Breast epithelium (tissue), 4 donors: ENCODE measurements around the gene PITPNM3. TPM values are rescaled to one million over a fixed set of nuclear protein-coding genes. Genes with fewer than 3 reads are reported as not detected.

Source experiments
- DNase-seq, 2 donors: peaks; one replicate each; pipeline ENCODE4 v3.0.0-alpha.2; 2019; ENCODE audit warnings: low spot score in 2 of 2
- H3K27ac ChIP-seq, 2 donors: fragments of 200-600 bp; sonication (generic) in 1 of 2; one replicate each; pipeline ENCODE4 v1.5.1; 2016 to 2019; ENCODE audit warnings: mild to moderate bottlenecking in 1 of 2
- H3K27me3 ChIP-seq, 2 donors: fragments of 200-600 bp; sonication (generic) in 1 of 2; one replicate each; pipeline versions ENCODE4 v1.5.1 to v1.6.0; 2017 to 2019; ENCODE audit warnings: control low read depth in 1 of 2, mild to moderate bottlenecking in 1 of 2
- H3K36me3 ChIP-seq: fragments of 200-600 bp; one replicate; pipeline ENCODE4 v1.5.1; 2019
- H3K4me1 ChIP-seq, 2 donors: fragments of 200-600 bp; sonication (generic); one replicate each; pipeline ENCODE4 v1.5.1; 2016 to 2019; ENCODE audit warnings: control low read depth in 1 of 2
- H3K4me3 ChIP-seq, 3 donors: fragments of 200-600 bp; sonication (generic); 1 replicate in 2 of 3; 2 replicates in 1 of 3; pipeline ENCODE4 v1.5.1; 2016 to 2019; ENCODE audit warnings: mild to moderate bottlenecking in 3 of 3, moderate library complexity in 2 of 3
- H3K9me3 ChIP-seq, 2 donors: fragments of 200-600 bp; sonication (generic) in 1 of 2; one replicate each; pipeline ENCODE4 v1.5.1; 2016 to 2019; ENCODE audit warnings: control low read depth in 1 of 2
- POLR2A ChIP-seq: fragments of 450-650 bp; IDR thresholded peaks from one replicate; pipeline ENCODE4 v1.6.1; 2016; ENCODE audit warnings: antibody characterized with exemption, mild to moderate bottlenecking, moderate library complexity
- POLR2AphosphoS5 ChIP-seq, 3 donors: sonication (generic); formaldehyde crosslinking; IDR thresholded peaks; one replicate each; pipeline ENCODE4 v1.6.1; 2017; ENCODE audit warnings: antibody characterized with exemption in 3 of 3
- intact Hi-C: fragments of 100-400 bp; cut with DNase I; formaldehyde crosslinking; loops from one replicate; pipeline ENCODE4 v1.15.1; 2023; ENCODE audit warnings: low total_unique reads
- total RNA-seq, 3 donors: library from RNA; depleted of rRNA; stranded (reverse); fragments of >200 nt; gene quantifications; one replicate each; pipeline ENCODE4 v1.1.0, GENCODE V29; 2016
- TF ChIP-seq, protein P1 (sequence below), 3 donors: fragments of 450-650 bp; IDR thresholded peaks; one replicate each; pipeline ENCODE4 v1.5.1; 2016 to 2017; ENCODE audit warnings: antibody characterized with exemption in 3 of 3, mild to moderate bottlenecking in 3 of 3, moderate library complexity in 3 of 3

Gene PITPNM3
- total RNA-seq, 3 donors from 2014 or later, result 1.6 to 1.8 (median 1.6) TPM

DNA sequence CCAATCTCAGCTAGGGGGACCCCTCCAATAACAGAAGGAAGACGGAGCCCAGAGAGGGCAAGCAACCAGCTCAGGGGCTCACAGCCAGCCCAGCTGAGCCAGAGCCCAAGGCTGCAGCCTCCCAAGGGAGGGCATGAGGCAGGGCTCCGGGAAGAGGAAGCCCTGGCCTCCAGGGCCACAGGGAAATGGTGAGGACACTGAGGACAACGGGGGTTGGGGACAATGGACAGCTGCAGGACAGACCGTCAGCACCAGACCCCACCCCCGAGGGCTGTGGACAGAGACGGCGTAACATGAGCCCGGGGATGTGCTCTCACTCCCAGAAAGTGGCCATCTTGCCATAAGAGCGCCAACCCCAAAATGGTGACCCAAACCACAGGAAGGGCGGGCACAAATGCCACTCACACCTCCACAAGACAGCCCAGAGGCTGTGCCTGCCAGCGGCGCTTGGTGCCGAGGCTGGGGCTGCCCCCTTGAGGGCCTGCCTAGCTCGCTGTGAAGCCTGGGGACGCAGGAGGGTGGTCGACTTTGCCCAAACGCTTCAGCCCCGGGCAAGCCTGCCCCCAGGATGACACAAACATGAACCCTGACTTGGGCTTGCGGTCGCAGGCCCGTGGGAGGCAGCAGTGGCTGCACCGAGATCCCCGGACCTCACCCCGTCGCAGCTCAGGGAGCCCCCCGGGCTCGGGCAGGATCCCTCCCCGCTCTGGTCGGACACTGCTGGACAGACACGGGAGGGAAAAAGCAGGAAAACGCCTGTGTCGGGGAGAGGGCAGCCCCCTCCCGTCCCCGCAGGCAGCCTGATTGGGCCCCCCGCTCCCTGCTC lies 101.6 kb downstream of the PITPNM3 start:
- Histone ChIP-seq H3K9me3 (no peaks in the 10 kb centered on the region), H3K27me3 (no peaks in the 10 kb centered on the region), H3K27ac (peak overlapping the region in 1 of 2 donors; percentile 43), H3K4me1 (no peaks in the 10 kb centered on the region), H3K36me3 (no peaks in the 10 kb centered on the region), H3K4me3 (peak overlapping the region in 2 of 3 donors; percentile 44 to 62)
- DNase-seq, result no peak
- intact Hi-C loops, result no loop called here
- TF ChIP-seq POLR2A, result no peak
- TF ChIP-seq, protein P1, sequence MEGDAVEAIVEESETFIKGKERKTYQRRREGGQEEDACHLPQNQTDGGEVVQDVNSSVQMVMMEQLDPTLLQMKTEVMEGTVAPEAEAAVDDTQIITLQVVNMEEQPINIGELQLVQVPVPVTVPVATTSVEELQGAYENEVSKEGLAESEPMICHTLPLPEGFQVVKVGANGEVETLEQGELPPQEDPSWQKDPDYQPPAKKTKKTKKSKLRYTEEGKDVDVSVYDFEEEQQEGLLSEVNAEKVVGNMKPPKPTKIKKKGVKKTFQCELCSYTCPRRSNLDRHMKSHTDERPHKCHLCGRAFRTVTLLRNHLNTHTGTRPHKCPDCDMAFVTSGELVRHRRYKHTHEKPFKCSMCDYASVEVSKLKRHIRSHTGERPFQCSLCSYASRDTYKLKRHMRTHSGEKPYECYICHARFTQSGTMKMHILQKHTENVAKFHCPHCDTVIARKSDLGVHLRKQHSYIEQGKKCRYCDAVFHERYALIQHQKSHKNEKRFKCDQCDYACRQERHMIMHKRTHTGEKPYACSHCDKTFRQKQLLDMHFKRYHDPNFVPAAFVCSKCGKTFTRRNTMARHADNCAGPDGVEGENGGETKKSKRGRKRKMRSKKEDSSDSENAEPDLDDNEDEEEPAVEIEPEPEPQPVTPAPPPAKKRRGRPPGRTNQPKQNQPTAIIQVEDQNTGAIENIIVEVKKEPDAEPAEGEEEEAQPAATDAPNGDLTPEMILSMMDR (IDR thresholded peaks at IDR 0.05), result no peak
- TF ChIP-seq POLR2AphosphoS5 (IDR thresholded peaks at IDR 0.05), result no peak

DNA sequence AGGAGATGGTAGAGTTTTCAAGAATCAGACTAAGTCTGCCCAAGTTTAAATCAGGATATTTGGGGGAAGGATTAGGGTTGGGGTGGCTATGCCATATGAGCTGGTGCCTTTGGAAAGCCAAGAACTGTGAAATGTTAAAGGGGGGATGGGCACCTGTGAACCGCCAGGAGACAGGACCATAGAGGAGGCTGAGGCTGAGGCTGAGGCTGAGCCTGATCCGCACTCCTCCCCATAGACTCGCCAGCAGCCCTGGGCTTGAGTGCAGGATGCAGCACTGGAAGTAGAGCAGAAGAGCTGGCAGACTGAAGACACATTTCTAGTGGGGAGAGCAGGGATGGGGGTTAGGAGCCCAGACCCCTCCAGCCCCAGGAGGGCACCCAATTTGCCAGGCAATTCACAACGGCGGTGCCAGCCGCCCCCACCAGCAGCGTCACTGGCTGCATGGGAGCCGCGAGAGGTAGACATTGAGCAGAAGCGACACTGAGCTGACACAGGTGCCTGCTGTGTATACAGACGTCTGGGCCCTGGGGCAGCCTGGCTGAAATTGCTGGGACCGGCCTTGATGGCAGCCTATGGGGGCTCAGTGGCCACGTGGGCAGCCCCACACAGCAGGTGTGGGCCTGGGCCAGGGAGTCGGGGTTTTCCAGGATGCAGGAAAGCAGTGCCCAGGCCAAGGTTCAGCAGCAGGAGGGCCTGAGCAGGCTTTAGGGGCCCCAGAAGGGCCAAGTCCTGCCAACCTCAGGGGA lies 102.9 kb downstream of the PITPNM3 start:
- Histone ChIP-seq H3K27ac (no peak overlapping the region), H3K36me3 (no peaks in the 10 kb centered on the region), H3K4me1 (no peaks in the 10 kb centered on the region), H3K4me3 (no peak overlapping the region), H3K9me3 (no peaks in the 10 kb centered on the region), H3K27me3 (no peaks in the 10 kb centered on the region)
- TF ChIP-seq, protein P1 (IDR thresholded peaks at IDR 0.05), result no peak
- TF ChIP-seq POLR2AphosphoS5 (IDR thresholded peaks at IDR 0.05) (no peak), POLR2A (no peak)
- no peak for DNase-seq
- intact Hi-C loops, result no loop called here

DNA sequence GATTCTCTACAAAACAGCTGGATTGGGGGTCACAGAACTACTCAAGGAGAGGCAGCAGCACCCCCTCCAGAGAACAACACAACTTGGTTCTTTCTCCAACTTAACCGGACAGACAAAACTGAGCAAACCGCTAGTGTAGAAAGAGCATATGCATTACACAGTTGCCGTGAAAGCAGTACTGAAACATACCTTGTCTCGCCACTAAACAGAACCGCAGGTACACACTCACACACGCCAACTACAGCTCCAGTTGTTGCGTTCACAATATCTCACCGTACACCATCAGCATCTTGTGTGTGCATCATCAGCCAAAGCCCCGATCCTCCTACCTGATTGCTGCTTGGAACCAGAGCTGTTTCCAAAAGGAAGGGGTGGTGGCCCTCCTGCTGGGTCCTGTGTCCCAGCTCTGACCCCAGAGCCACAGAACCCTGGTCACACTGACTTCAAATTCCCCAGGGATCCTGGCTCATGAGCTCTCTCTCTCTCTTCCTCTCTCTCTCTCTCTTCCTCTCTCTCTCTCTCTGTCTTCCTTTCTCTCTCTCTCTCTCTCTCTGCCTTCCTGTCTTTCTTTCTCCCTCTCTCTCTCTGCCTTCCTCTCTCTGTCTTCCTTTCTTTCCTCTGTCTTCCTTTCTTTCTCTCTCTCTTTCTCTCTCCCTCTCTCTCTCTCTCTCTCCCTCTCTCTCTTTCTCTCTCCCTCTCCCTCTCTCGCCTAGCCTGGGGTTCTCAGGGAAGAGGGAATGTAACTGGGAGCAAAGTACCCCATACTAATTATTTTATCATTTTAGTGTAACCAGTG lies 103.7 kb downstream of the PITPNM3 start:
- intact Hi-C loops, result no loop called here

DNA sequence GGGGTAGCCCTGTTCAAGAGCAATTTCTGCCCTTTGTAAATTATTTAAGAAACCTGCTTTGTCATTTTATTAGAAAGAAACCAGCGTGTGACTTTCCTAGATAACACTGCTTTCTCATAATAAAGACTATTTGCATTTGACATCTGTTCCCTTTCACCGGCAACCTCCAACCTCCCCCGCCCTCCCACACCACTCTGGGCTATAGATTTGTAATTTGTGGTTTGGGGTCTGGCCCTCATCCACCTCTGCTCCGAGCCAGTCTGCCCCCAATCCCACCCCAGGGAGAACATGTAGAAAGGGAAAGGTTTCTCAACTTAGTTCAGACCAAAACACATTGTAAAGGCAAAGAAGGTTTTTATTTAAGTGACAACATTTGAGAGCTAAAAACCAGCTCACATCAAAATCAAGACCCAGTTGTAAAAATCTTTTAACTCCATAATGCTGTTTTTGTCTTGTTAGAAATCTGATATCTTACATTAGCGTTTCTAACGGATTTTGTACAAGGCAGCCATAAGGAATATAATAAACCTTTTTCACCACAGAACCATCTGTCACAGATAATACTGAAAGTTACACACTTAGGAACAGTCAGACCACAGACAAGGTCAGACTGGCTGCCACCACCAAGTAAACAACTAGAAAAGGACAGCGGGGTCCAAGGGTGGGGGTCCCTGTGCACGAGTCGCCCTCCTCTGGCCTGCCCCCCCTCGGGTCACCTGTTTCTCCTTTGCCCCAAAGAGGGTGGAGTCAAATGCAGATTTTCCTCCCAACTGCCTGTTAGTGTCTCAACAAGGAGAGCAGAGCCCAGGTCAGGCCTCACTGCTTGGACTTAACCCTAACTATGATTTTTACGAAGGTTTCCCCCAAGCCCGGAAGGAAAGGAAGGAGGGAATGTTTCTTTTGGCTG lies 105.2 kb downstream of the PITPNM3 start:
- no peak for DNase-seq
- Histone ChIP-seq H3K27ac (no peak overlapping the region), H3K4me1 (no peaks in the 10 kb centered on the region), H3K4me3 (no peak overlapping the region), H3K9me3 (no peaks in the 10 kb centered on the region), H3K27me3 (no peaks in the 10 kb centered on the region), H3K36me3 (no peaks in the 10 kb centered on the region)
- no peak for TF ChIP-seq POLR2A
- TF ChIP-seq, protein P1 (IDR thresholded peaks at IDR 0.05), result no peak
- no peak for TF ChIP-seq POLR2AphosphoS5 (IDR thresholded peaks at IDR 0.05)
- intact Hi-C loops, result no loop called here

More for the DNA sequence above, 103.7 kb downstream of the PITPNM3 start:
- H3K27ac ChIP-seq, result no peak overlapping the region
- no peaks in the 10 kb centered on the region for H3K36me3 ChIP-seq
- H3K27me3 ChIP-seq, result no peaks in the 10 kb centered on the region
- H3K4me1 ChIP-seq, result no peaks in the 10 kb centered on the region
- TF ChIP-seq, protein P1 (IDR thresholded peaks at IDR 0.05), result no peak
- TF ChIP-seq POLR2A (no peak), POLR2AphosphoS5 (IDR thresholded peaks at IDR 0.05) (no peak)
- H3K4me3 ChIP-seq, result no peak overlapping the region
- no peaks in the 10 kb centered on the region for H3K9me3 ChIP-seq
- no peak for DNase-seq
